DMS 273 (cell line): ENCODE data around the gene MAGI1.

Experiments
- DNase-seq: peaks from one replicate; lab custom pipeline; 2025; ENCODE audit not compliant: unreplicated experiment; lab: John Stamatoyannopoulos, UW

Gene MAGI1

GRCh38 chr3:65810302-65810701 lies 228.4 kb downstream of the MAGI1 start:
- no peak for DNase-seq

GRCh38 chr3:65809641-65810150 lies 229.0 kb downstream of the MAGI1 start:
- DNase-seq = no peak

- no peak for DNase-seq
Measured at GRCh38 chr3:65808824-65809223, 229.9 kb downstream of the MAGI1 start.

- no peak for DNase-seq
Measured at GRCh38 chr3:65808407-65808806, 230.3 kb downstream of the MAGI1 start.

- no peak for DNase-seq
Measured at GRCh38 chr3:65807225-65807624, 231.5 kb downstream of the MAGI1 start.

- DNase-seq = no peak
Measured at GRCh38 chr3:65806600-65806999, 232.1 kb downstream of the MAGI1 start.

GRCh38 chr3:65796676-65797075 lies 242.0 kb downstream of the MAGI1 start:
- DNase-seq = no peak

- DNase-seq = no peak
Measured at GRCh38 chr3:65795166-65795565, 243.6 kb downstream of the MAGI1 start.

GRCh38 chr3:65793495-65794200 lies 245.1 kb downstream of the MAGI1 start:
- DNase-seq = peak; percentile 1

- peak; percentile 33 for DNase-seq
Measured at GRCh38 chr3:65788461-65788860, 250.3 kb downstream of the MAGI1 start.

GRCh38 chr3:65787827-65788226 lies 250.9 kb downstream of the MAGI1 start:
- DNase-seq = peak; percentile 30

- peak; percentile 67 for DNase-seq
Measured at GRCh38 chr3:65787340-65787739, 251.4 kb downstream of the MAGI1 start.

GRCh38 chr3:65786890-65787289 lies 251.8 kb downstream of the MAGI1 start:
- DNase-seq = peak; percentile 30

GRCh38 chr3:65785065-65785645 lies 253.6 kb downstream of the MAGI1 start:
- DNase-seq = peak; percentile 69

- no peak for DNase-seq
Measured at GRCh38 chr3:65783117-65783516, 255.6 kb downstream of the MAGI1 start.

GRCh38 chr3:65781594-65781993 lies 257.1 kb downstream of the MAGI1 start:
- no peak for DNase-seq

- DNase-seq = no peak
Measured at GRCh38 chr3:65779390-65779789, 259.3 kb downstream of the MAGI1 start.

- no peak for DNase-seq
Measured at GRCh38 chr3:65778968-65779367, 259.8 kb downstream of the MAGI1 start.

GRCh38 chr3:65777050-65777449 lies 261.7 kb downstream of the MAGI1 start:
- DNase-seq = no peak

- no peak for DNase-seq
Measured at GRCh38 chr3:65776494-65776893, 262.2 kb downstream of the MAGI1 start.

GRCh38 chr3:65776081-65776480 lies 262.6 kb downstream of the MAGI1 start:
- no peak for DNase-seq

- no peak for DNase-seq
Measured at GRCh38 chr3:65772758-65773157, 266.0 kb downstream of the MAGI1 start.

- no peak for DNase-seq
Measured at GRCh38 chr3:65767551-65767950, 271.2 kb downstream of the MAGI1 start.
